Mucosa of descending colon (tissue), 3 donors: Measurements from ENCODE around the gene COA8. TPM values are rescaled to one million over a fixed set of nuclear protein-coding genes. Genes with fewer than 3 reads are reported as not detected.

ENCODE experiments used
- ATAC-seq: fragments of 200-7000 bp; cut with Tn5 transposase; one replicate; pipeline ENCODE4 v1.9.1; 2020; ENCODE audit warnings: mild to moderate bottlenecking, moderate library complexity
- DNase-seq, 3 donors: peaks; one replicate each; pipeline ENCODE4 v3.0.0-alpha.2; 2020
- H3K36me3 ChIP-seq: fragments of 200-600 bp; one replicate; pipeline ENCODE4 v1.8.0; 2021; ENCODE audit warnings: low read depth, mild to moderate bottlenecking
- H3K4me1 ChIP-seq: fragments of 200-600 bp; one replicate; pipeline ENCODE4 v1.8.0; 2021; ENCODE audit warnings: low read depth, mild to moderate bottlenecking
- H3K4me3 ChIP-seq: fragments of 200-600 bp; one replicate; pipeline ENCODE4 v1.8.0; 2021; ENCODE audit warnings: mild to moderate bottlenecking
- H3K9me3 ChIP-seq: fragments of 200-600 bp; one replicate; pipeline ENCODE4 v1.8.0; 2021; ENCODE audit warnings: mild to moderate bottlenecking
- CTCF ChIP-seq: fragments of 200-600 bp; IDR thresholded peaks from one replicate; pipeline ENCODE4 v1.8.0; 2022; ENCODE audit warnings: antibody characterized with exemption, mild to moderate bottlenecking
- intact Hi-C, 2 donors: fragments of 100-400 bp; cut with DNase I in 1 of 2; cut with micrococcal nuclease in 1 of 2; formaldehyde crosslinking; loops; one replicate each; pipeline versions ENCODE4 v1.11.0 to v1.11.1; 2022; cut with DNase I, micrococcal nuclease
- total RNA-seq, 3 donors: library from RNA; stranded (reverse); fragmentation: NEBNext Ultra II Directional in 2 of 3; extraction: Animal tissue kit (Norgen Biotek cat#: 25700) in 2 of 3; gene quantifications; one replicate each; pipeline versions ENCODE4 v1.2.1 to v1.2.4, GENCODE V29; 2021 to 2023
- donor health status: DM: no; HTN: no; CAD: no; lungs with moderate emphysema.
- donor health status: DM: no; HTN: no; CAD: no.
- donor health status: DM: no; HTN: yes; CAD: no.

The COA8 gene
- total RNA-seq, 3 donors from 2014 or later: 29.3 to 47.3 (median 36.5) TPM

DNA sequence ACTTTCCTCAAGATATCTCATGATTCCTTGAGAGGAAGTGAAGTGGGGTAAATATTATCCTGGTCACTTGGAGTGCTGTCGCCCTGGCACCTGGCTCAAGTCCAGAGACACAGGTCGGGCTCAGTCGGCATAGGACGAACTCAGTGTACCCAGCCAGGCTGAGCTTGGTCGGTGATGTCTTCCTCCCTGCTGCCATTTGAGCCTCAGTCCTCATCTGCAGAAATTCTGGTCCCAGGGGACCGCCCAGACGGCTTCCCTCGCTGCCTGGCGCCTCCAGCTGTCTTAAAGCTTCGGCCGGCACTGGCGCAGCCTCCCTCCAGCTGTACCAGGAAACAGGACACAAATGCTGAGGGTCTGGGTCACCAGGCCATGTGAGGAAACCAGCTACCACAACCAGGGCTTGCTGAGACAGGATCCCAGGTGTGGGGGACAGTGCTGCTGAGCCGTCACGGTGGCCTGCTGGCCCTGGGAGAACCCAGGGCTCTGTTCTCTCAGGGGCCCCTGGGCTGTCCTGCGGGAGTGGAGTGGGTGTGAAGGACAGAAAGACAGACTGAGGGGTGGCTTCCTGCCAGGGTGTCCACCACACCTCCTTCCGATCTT, 61.2 kb downstream of the COA8 start:
- ATAC-seq (no peak), DNase-seq (peak in 2 of 3 donors; percentile 18 to 50)
- no peak overlapping the region for H3K4me3 ChIP-seq
- no peaks in the 10 kb centered on the region for H3K36me3 ChIP-seq
- no peak for TF ChIP-seq CTCF
- no peaks in the 10 kb centered on the region for H3K9me3 ChIP-seq
- peaks cover 24% of the 10 kb centered on the region for H3K4me1 ChIP-seq
- intact Hi-C loops: no loop called here

DNA sequence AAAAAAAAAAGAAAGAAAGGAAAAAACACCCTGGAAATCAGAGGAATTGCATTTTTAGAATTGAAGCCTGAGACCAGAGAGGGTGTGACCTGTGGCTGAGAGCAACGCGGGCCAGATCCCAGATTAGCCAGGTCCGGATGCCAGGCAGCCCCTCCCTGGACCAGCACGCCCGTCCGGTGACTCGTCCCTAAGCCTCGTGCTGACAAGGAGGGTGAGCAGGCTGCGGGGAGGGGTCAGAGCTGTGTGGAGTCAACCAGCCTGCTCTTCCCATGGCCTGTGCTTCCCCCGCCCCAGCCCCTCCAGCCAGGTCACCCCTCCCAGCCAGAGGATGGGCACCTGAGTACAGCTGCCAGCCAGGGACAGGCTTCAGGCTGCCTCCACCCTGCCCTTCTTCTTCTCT, 62.1 kb downstream of the COA8 start:
- peak; percentile 52 to 85 (median 68) for DNase-seq
- Histone ChIP-seq H3K9me3 (no peaks in the 10 kb centered on the region), H3K36me3 (no peaks in the 10 kb centered on the region), H3K4me1 (peaks cover 24% of the 10 kb centered on the region), H3K4me3 (no peak overlapping the region)
- ATAC-seq: peak; percentile 23
- intact Hi-C loops: no loop called here
- TF ChIP-seq CTCF: no peak

DNA sequence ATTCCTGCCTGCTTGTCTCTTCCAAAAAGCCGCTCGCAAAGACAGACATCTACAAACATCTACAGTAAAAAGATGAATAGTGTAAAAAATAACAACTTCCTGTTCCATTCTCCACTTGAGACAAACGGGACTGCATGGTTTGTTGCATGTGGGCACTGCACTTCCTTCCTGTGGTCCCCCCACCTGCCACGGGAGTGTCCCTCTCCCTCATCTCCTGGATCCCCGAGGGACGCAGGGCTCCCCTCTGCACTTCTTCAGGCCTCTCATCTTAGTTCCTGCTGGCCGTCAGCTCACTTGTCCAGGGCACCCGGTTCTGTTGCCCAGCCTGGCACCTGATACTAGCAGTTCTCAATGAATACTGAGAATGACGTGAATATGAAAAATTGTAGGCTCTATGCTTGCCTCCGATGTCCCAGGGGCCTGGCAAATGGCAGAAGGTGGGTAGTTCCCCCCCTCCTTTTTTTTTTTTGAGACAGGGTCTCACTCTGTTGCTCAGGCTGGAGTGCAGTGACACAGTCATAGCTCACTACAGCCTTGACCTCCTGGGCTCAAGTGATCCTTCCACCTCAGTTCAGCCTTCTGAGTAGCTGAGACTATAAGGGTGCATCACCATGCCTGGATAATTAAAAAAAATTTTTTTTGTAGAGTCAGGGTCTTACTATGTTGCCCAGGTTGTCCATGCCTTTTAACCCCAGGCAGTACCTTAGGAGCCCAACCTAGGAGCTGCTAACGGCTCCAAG, 62.8 kb downstream of the COA8 start:
- peaks cover 31% of the 10 kb centered on the region for H3K4me1 ChIP-seq
- H3K36me3 ChIP-seq: no peaks in the 10 kb centered on the region
- no peaks in the 10 kb centered on the region for H3K9me3 ChIP-seq
- DNase-seq (peak in 1 of 3 donors; percentile 55), ATAC-seq (no peak)
- intact Hi-C loops: no loop called here
- no peak for TF ChIP-seq CTCF
- H3K4me3 ChIP-seq: no peak overlapping the region

DNA sequence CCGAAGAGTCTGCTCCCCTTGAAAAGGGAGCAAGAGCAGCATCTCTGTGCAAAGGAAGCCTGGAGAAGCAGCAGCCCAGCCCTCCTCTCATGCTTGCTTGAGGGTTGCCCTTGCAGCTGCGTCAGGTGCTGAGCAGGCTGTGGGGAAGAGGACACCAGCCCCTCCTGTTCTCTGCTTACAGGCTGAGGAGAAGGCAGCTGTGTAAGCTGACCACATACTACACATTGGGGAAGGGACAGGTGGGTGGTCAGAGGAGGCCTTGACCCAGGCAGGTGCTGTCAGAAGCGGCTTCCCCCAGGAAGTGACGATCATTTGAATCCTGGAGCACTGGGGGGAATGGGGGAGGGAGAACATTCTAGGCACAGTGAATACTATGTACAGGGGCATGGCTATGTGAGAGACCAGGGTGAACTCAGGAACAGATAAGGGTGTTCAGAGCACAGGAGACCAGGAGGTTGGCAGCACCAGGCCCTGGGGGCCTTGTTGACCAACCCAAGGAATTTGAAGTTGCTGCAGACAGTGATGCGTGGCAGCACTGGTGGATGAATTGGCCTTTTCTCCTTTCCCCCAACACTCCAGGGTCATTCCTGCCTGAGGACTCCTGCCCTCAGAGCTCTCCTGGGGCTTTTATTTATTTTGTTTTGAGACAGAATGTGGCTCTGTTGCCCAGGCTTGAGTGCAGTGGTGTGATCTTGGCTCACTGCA, 63.5 kb downstream of the COA8 start:
- no peak overlapping the region for H3K4me3 ChIP-seq
- no peaks in the 10 kb centered on the region for H3K9me3 ChIP-seq
- intact Hi-C loops: no loop called here
- H3K36me3 ChIP-seq: no peaks in the 10 kb centered on the region
- ATAC-seq (no peak), DNase-seq (peak in 1 of 3 donors; percentile 44)
- peaks cover 39% of the 10 kb centered on the region for H3K4me1 ChIP-seq
- no peak for TF ChIP-seq CTCF

- Histone ChIP-seq H3K9me3 (no peaks in the 10 kb centered on the region), H3K36me3 (no peaks in the 10 kb centered on the region), H3K4me3 (no peak overlapping the region), H3K4me1 (peaks cover 40% of the 10 kb centered on the region)
- TF ChIP-seq CTCF: no peak
- peak; percentile 11 for ATAC-seq
- peak in 2 of 3 donors; percentile 20 to 56 for DNase-seq
- intact Hi-C loops: no loop called here
These were observed 64.6 kb downstream of the COA8 start for GRCh38 chr14:103627073-103628025.
